Activated B cell treated with CpG ODN at 0.5 μM for 24 hours (primary cell): ENCODE measurements around the gene RAD51B. TPM values are rescaled to one million over a fixed set of nuclear protein-coding genes. Genes with fewer than 3 reads are reported as not detected.

Experiments used
- ATAC-seq: fragments of 200-7000 bp; cut with Tn5 transposase; one replicate; pipeline ENCODE4 v1.10.0; 2021; ENCODE audit warnings: low read depth, mild to moderate bottlenecking, moderate library complexity
- CTCF ChIA-PET: fragments of 350-600 bp; sonication (Branson Sonifier 250); formaldehyde crosslinking; loops from one replicate; lab custom pipeline; 2021; ENCODE audit warnings: antibody characterized with exemption; lab: Charles Lee
- POLR2A ChIA-PET: fragments of 350-600 bp; sonication (Branson Sonifier 250); formaldehyde crosslinking; loops from one replicate; lab custom pipeline; 2021; ENCODE audit warnings: antibody characterized with exemption; lab: Charles Lee
- DNase-seq: peaks from one replicate; pipeline ENCODE4 v3.0.0; 2022
- H3K27ac Mint-ChIP-seq: one replicate; pipeline ENCODE4 v1.8.0; 2020; ENCODE audit warnings: mixed read lengths
- H3K27me3 Mint-ChIP-seq: one replicate; pipeline ENCODE4 v1.8.0; 2021; ENCODE audit warnings: mixed read lengths
- H3K36me3 Mint-ChIP-seq: one replicate; pipeline ENCODE4 v1.8.0; 2021; ENCODE audit warnings: low read depth, mixed read lengths
- H3K4me1 Mint-ChIP-seq: one replicate; pipeline ENCODE4 v1.8.0; 2021; ENCODE audit warnings: mixed read lengths
- H3K4me3 Mint-ChIP-seq: one replicate; pipeline ENCODE4 v1.8.0; 2020; ENCODE audit warnings: mild to moderate bottlenecking, mixed read lengths
- H3K9me3 Mint-ChIP-seq: one replicate; pipeline ENCODE4 v1.8.0; 2020; ENCODE audit warnings: mixed read lengths
- intact Hi-C: fragments of 100-400 bp; cut with micrococcal nuclease; formaldehyde crosslinking; loops from one replicate; pipeline ENCODE4 v1.15.1; 2024
- total RNA-seq: library from RNA; stranded (reverse); gene quantifications from 2 replicates; pipeline ENCODE4 v1.2.3, GENCODE V29; 2022
- TF ChIP-seq, protein P1 (sequence below): fragments of 200-600 bp; IDR thresholded peaks from one replicate; pipeline ENCODE4 v1.8.0; 2022; ENCODE audit warnings: antibody characterized with exemption, mild to moderate bottlenecking

RAD51B gene
- total RNA-seq, 1 donor from 2014 or later, result 53.9 TPM

- intact Hi-C loops, result loop anchor here (2.0 kb wide), 1 partner anchor 31 kb away; no protein-coding TSS in a partner anchor
- Mint-ChIP-seq H3K27me3 (no peaks in the 10 kb centered on the region), H3K4me1 (peaks cover 91% of the 10 kb centered on the region), H3K27ac (peak overlapping the region; percentile 91), H3K9me3 (no peaks in the 10 kb centered on the region), H3K36me3 (peaks cover 5% of the 10 kb centered on the region), H3K4me3 (no peak overlapping the region)
- CTCF ChIA-PET, result interaction anchor here (1.2 kb wide), 1 partner anchor 322 kb away, joined by 3 read pairs; no protein-coding TSS in a partner anchor
- ATAC-seq (peak; percentile 26), DNase-seq (no peak)
- TF ChIP-seq, protein P1, sequence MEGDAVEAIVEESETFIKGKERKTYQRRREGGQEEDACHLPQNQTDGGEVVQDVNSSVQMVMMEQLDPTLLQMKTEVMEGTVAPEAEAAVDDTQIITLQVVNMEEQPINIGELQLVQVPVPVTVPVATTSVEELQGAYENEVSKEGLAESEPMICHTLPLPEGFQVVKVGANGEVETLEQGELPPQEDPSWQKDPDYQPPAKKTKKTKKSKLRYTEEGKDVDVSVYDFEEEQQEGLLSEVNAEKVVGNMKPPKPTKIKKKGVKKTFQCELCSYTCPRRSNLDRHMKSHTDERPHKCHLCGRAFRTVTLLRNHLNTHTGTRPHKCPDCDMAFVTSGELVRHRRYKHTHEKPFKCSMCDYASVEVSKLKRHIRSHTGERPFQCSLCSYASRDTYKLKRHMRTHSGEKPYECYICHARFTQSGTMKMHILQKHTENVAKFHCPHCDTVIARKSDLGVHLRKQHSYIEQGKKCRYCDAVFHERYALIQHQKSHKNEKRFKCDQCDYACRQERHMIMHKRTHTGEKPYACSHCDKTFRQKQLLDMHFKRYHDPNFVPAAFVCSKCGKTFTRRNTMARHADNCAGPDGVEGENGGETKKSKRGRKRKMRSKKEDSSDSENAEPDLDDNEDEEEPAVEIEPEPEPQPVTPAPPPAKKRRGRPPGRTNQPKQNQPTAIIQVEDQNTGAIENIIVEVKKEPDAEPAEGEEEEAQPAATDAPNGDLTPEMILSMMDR, result no peak
- POLR2A ChIA-PET, result interaction anchor here (0.6 to 4.6 kb wide), 11 partner anchors 9 to 150 kb away, joined by 3 to 27 read pairs (median 5); no protein-coding TSS in a partner anchor
Observed at GRCh38 chr14:68363466-68363842, 543.9 kb downstream of the RAD51B start.

GRCh38 chr14:68363843-68364767, 544.5 kb downstream of the RAD51B start:
- Mint-ChIP-seq H3K27ac (peak overlapping the region; percentile 91), H3K27me3 (no peaks in the 10 kb centered on the region), H3K4me1 (peaks cover 92% of the 10 kb centered on the region), H3K36me3 (peaks cover 5% of the 10 kb centered on the region), H3K9me3 (no peaks in the 10 kb centered on the region), H3K4me3 (no peak overlapping the region)
- ChIA-PET POLR2A (interaction anchor here (0.6 to 4.6 kb wide), 10 partner anchors 8 to 426 kb away, joined by 3 to 27 read pairs (median 4); no protein-coding TSS in a partner anchor), CTCF (interaction anchor here (0.8 to 1.2 kb wide), 2 partner anchors 10 to 322 kb away, joined by 3 read pairs; no protein-coding TSS in a partner anchor)
- ATAC-seq (no peak), DNase-seq (no peak)
- intact Hi-C loops, result loop anchor here (2.0 kb wide), 1 partner anchor 31 kb away; no protein-coding TSS in a partner anchor
- TF ChIP-seq, protein P1, result no peak

DNA sequence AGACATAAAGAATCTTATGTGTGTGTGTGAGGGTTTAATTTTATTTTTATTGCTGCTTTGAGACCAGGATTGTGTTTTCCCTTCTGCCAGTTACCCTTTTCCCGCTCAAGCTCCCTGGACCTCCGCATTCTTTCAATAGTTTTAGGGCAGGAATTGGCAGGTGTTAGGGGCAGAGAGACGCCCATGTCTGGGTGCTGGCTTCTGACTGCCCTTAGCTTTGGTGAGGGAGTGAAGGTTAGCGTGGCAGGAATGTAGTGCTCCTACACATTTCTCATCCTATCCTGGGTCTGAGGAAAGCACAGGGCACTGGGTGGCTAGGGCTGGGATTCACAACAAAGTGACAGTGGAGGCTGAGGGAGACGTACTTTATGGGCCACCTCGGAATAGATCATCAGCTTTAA, 545.2 kb downstream of the RAD51B start:
- peaks cover 92% of the 10 kb centered on the region for H3K4me1 Mint-ChIP-seq

GRCh38 chr14:68365228-68365627, 545.6 kb downstream of the RAD51B start:
- no peak for DNase-seq
- TF ChIP-seq, protein P1, result no peak
- POLR2A ChIA-PET, result interaction anchor here (0.8 to 5.1 kb wide), 8 partner anchors 12 to 428 kb away, joined by 3 to 40 read pairs (median 4); partner anchors contain the start of gene ZFP36L1
- no peaks in the 10 kb centered on the region for H3K9me3 Mint-ChIP-seq
- no peaks in the 10 kb centered on the region for H3K27me3 Mint-ChIP-seq
- ATAC-seq, result no peak
- H3K27ac Mint-ChIP-seq, result peak overlapping the region; percentile 80
- CTCF ChIA-PET, result interaction anchor here (0.7 to 0.8 kb wide), 2 partner anchors 9 to 106 kb away, joined by 3 read pairs; no protein-coding TSS in a partner anchor
- no peak overlapping the region for H3K4me3 Mint-ChIP-seq
- intact Hi-C loops, result loop anchor here (5.0 kb wide), 1 partner anchor 37 kb away; no protein-coding TSS in a partner anchor
- H3K4me1 Mint-ChIP-seq, result peaks cover 92% of the 10 kb centered on the region
- H3K36me3 Mint-ChIP-seq, result peaks cover 2% of the 10 kb centered on the region

More for the DNA sequence above, 545.2 kb downstream of the RAD51B start:
- no peaks in the 10 kb centered on the region for H3K9me3 Mint-ChIP-seq
- ChIA-PET CTCF (interaction anchor here (0.8 kb wide), 1 partner anchor 9 kb away, joined by 3 read pairs; no protein-coding TSS in a partner anchor), POLR2A (interaction anchor here (0.6 to 4.6 kb wide), 8 partner anchors 13 to 428 kb away, joined by 3 to 27 read pairs (median 3); partner anchors contain the start of gene ZFP36L1)
- DNase-seq (no peak), ATAC-seq (no peak)
- TF ChIP-seq, protein P1, result no peak
- peak overlapping the region; percentile 80 for H3K27ac Mint-ChIP-seq
- peaks cover 5% of the 10 kb centered on the region for H3K36me3 Mint-ChIP-seq
- intact Hi-C loops, result loop anchor here (5.0 kb wide), 1 partner anchor 38 kb away; no protein-coding TSS in a partner anchor
- H3K4me3 Mint-ChIP-seq, result peak overlapping the region; percentile 6
- no peaks in the 10 kb centered on the region for H3K27me3 Mint-ChIP-seq
